Aorta (tissue), 5 donors: ENCODE results near the gene GALNT15. TPM values are rescaled to one million over a fixed set of nuclear protein-coding genes. Genes with fewer than 3 reads are reported as not detected.

ENCODE experiments used
- ATAC-seq: fragments of 200-7000 bp; cut with Tn5 transposase; one replicate; pipeline ENCODE4 v1.9.1; 2022; ENCODE audit warnings: moderate library complexity; ENCODE audit not compliant: low FRiP score
- DNase-seq, 2 donors: peaks; one replicate each; pipeline ENCODE4 v3.0.0-alpha.2; 2020
- H3K27ac ChIP-seq, 2 donors: one replicate each; pipeline ENCODE4 v1.5.1; 2013; ENCODE audit warnings: low read length in 2 of 2, mild to moderate bottlenecking in 2 of 2, moderate library complexity in 2 of 2, control low read depth in 1 of 2, inconsistent platforms in 1 of 2, low read depth in 1 of 2
- H3K27me3 ChIP-seq, 2 donors: one replicate each; pipeline ENCODE4 v1.6.1; 2013; ENCODE audit warnings: control low read depth in 1 of 2, low read length in 1 of 2, mild to moderate bottlenecking in 1 of 2, moderate library complexity in 1 of 2; ENCODE audit not compliant: insufficient read depth in 2 of 2, control insufficient read depth in 1 of 2
- H3K36me3 ChIP-seq, 2 donors: one replicate each; pipeline ENCODE4 v1.6.1; 2013; ENCODE audit warnings: control low read depth in 1 of 2, low read length in 1 of 2, mild to moderate bottlenecking in 1 of 2; ENCODE audit not compliant: insufficient read depth in 2 of 2, control insufficient read depth in 1 of 2
- H3K4me1 ChIP-seq, 2 donors: one replicate each; pipeline ENCODE4 v1.6.1; 2013; ENCODE audit warnings: low read length in 2 of 2, control low read depth in 1 of 2, mild to moderate bottlenecking in 1 of 2, moderate library complexity in 1 of 2; ENCODE audit not compliant: insufficient read depth in 2 of 2, control insufficient read depth in 1 of 2
- H3K4me3 ChIP-seq, 2 donors: one replicate each; pipeline ENCODE4 v1.5.1; 2013; ENCODE audit warnings: low read length in 2 of 2, control low read depth in 1 of 2, mild to moderate bottlenecking in 1 of 2
- H3K9me3 ChIP-seq: one replicate; pipeline ENCODE4 v1.6.1; 2013; ENCODE audit warnings: mild to moderate bottlenecking, low read length; ENCODE audit not compliant: control insufficient read depth
- WGBS, 2 donors: extraction: QIAGEN DNeasy Blood & Tissue Kit; methylation state at CpG; one replicate each; pipeline ENCODE4 v1.1.7; 2013; 5-methylcytosine and 5-hydroxymethylcytosine counted together
- intact Hi-C, 2 donors: fragments of 100-400 bp; cut with DNase I; formaldehyde crosslinking; loops; one replicate each; pipeline versions ENCODE4 v1.14.2 to v1.15.0; 2022
- polyA plus RNA-seq, 2 donors: library from polyadenylated mRNA; stranded (reverse); fragments of 200-250 nt; gene quantifications; one replicate each; pipeline ENCODE4 v1.2.3, GENCODE V29; 2013
- total RNA-seq, 2 donors: library from RNA; stranded (reverse); fragmentation: NEBNext Ultra II Directional; extraction: Animal tissue kit (Norgen Biotek cat#: 25700); gene quantifications; one replicate each; pipeline ENCODE4 v1.2.1, GENCODE V29; 2021
- donor health status: healthy with polysubstance abuse.
- donor health status: Bipolar disorder and iron deficiency.
- donor health status: DM: no; HTN: no; CAD: no.
- donor health status: DM: no; HTN: no; CAD: no.
- donor health status: DM: yes; HTN: yes; CAD: no.

Gene GALNT15
- total and polyA plus RNA-seq, 4 donors = 12.5 to 113 (median 45.1) TPM

- H3K36me3 ChIP-seq = no peaks in the 10 kb centered on the region
- H3K9me3 ChIP-seq = no peaks in the 10 kb centered on the region
- ATAC-seq (no peak), DNase-seq (no peak)
- no peak overlapping the region for H3K27ac ChIP-seq
- WGBS, 2 donors = 71 to 73% methylated on average over 3 of the region's 3 CpGs
- no peaks in the 10 kb centered on the region for H3K27me3 ChIP-seq
- H3K4me1 ChIP-seq = no peaks in the 10 kb centered on the region
- H3K4me3 ChIP-seq = no peak overlapping the region
- intact Hi-C loops = no loop called here
Measured at GRCh38 chr3:16186565-16186964, 12.1 kb downstream of the GALNT15 start.

- Histone ChIP-seq H3K9me3 (no peaks in the 10 kb centered on the region), H3K27me3 (no peaks in the 10 kb centered on the region), H3K4me3 (no peak overlapping the region), H3K36me3 (no peaks in the 10 kb centered on the region), H3K4me1 (no peaks in the 10 kb centered on the region), H3K27ac (no peak overlapping the region)
- intact Hi-C loops = no loop called here
- 90% methylated on average over 5 of the region's 5 CpGs for WGBS, 2 donors
- DNase-seq = no peak
- no peak for ATAC-seq
Measured at GRCh38 chr3:16187213-16187790, 12.8 kb downstream of the GALNT15 start.

DNA sequence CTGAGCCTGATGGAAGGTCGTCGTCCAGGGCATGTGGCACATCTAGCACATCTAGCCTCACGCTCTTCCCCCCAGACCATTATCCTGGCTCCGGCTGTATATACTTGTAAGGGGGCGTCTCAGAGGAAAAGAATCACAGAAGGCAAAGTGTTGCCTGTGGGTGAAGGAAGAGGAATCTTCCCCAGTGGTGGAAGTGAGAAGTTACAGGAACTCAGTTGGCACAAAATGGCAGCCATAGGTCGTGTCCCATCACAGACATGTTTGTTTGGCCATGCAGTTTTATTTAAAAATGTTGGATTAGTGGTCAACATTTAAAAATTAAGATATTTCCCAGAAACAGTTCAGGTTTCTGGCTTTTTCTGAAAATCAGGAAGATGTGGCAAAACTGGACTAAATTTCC, 13.6 kb downstream of the GALNT15 start:
- no peaks in the 10 kb centered on the region for H3K9me3 ChIP-seq
- H3K27me3 ChIP-seq = no peaks in the 10 kb centered on the region
- no peak overlapping the region for H3K4me3 ChIP-seq
- no peaks in the 10 kb centered on the region for H3K4me1 ChIP-seq
- 91 to 94% methylated on average over 6 of the region's 6 CpGs for WGBS, 2 donors
- DNase-seq = no peak
- H3K36me3 ChIP-seq = no peaks in the 10 kb centered on the region
- no peak overlapping the region for H3K27ac ChIP-seq
- intact Hi-C loops = no loop called here
- no peak for ATAC-seq

- Histone ChIP-seq H3K27ac (no peak overlapping the region), H3K4me1 (no peaks in the 10 kb centered on the region), H3K9me3 (no peaks in the 10 kb centered on the region), H3K36me3 (no peaks in the 10 kb centered on the region), H3K4me3 (no peak overlapping the region), H3K27me3 (no peaks in the 10 kb centered on the region)
- intact Hi-C loops = no loop called here
- ATAC-seq (no peak), DNase-seq (no peak)
Measured at GRCh38 chr3:16189201-16189600, 14.7 kb downstream of the GALNT15 start.

GRCh38 chr3:16190704-16191103, 16.2 kb downstream of the GALNT15 start:
- WGBS, 2 donors = 87 to 89% methylated on average over 6 of the region's 6 CpGs
- DNase-seq = no peak
- Histone ChIP-seq H3K36me3 (peaks cover 0 to 2% of the 10 kb centered on the region in 2 donors), H3K27ac (no peak overlapping the region), H3K4me1 (no peaks in the 10 kb centered on the region), H3K27me3 (no peaks in the 10 kb centered on the region), H3K9me3 (no peaks in the 10 kb centered on the region), H3K4me3 (no peak overlapping the region)
- no peak for ATAC-seq
- intact Hi-C loops = no loop called here

GRCh38 chr3:16191591-16191990, 17.1 kb downstream of the GALNT15 start:
- Histone ChIP-seq H3K27me3 (no peaks in the 10 kb centered on the region), H3K27ac (no peak overlapping the region), H3K9me3 (no peaks in the 10 kb centered on the region), H3K4me3 (no peak overlapping the region), H3K36me3 (peaks cover 0 to 2% of the 10 kb centered on the region in 2 donors), H3K4me1 (no peaks in the 10 kb centered on the region)
- DNase-seq (no peak), ATAC-seq (no peak)
- intact Hi-C loops = no loop called here

- ATAC-seq (no peak), DNase-seq (no peak)
- Histone ChIP-seq H3K4me1 (no peaks in the 10 kb centered on the region), H3K36me3 (peaks cover 0 to 2% of the 10 kb centered on the region in 2 donors), H3K9me3 (no peaks in the 10 kb centered on the region), H3K27me3 (no peaks in the 10 kb centered on the region), H3K27ac (no peak overlapping the region), H3K4me3 (no peak overlapping the region)
- intact Hi-C loops = no loop called here
- 64% methylated on average over 5 of the region's 5 CpGs for WGBS, 2 donors
Measured at GRCh38 chr3:16192176-16192811, 17.8 kb downstream of the GALNT15 start.

DNA sequence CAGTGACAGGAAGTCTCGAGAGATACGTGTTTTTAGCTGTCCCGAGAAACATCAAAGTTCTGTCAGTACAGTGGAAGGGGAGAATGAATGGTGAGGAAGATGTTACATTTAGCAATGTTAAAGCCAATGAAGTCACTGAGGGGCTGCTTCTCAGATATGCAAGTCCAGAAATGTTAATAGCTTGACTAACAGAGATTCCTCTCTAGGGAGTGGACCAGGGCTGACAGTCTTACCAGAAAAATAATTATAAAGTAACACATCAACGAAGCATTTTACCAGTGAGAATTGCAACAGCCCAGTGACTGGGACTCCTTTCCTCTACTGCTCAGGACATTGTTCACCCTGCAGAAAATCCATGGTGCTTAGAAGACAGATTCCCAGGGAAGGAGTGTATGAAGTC, 23.9 kb downstream of the GALNT15 start:
- intact Hi-C loops = no loop called here
- ATAC-seq = no peak
- Histone ChIP-seq H3K9me3 (no peaks in the 10 kb centered on the region), H3K27ac (no peak overlapping the region), H3K27me3 (no peaks in the 10 kb centered on the region), H3K36me3 (peaks cover 0 to 7% of the 10 kb centered on the region in 2 donors), H3K4me3 (no peak overlapping the region), H3K4me1 (no peaks in the 10 kb centered on the region)
- no peak for DNase-seq
- 82 to 83% methylated on average over 4 of the region's 4 CpGs for WGBS, 2 donors

- H3K4me3 ChIP-seq = no peak overlapping the region
- H3K4me1 ChIP-seq = no peaks in the 10 kb centered on the region
- WGBS, 2 donors = 90 to 92% methylated on average over 2 of the region's 2 CpGs
- no peak for ATAC-seq
- H3K27me3 ChIP-seq = no peaks in the 10 kb centered on the region
- peaks cover 0 to 7% of the 10 kb centered on the region in 2 donors for H3K36me3 ChIP-seq
- no peak overlapping the region for H3K27ac ChIP-seq
- no peaks in the 10 kb centered on the region for H3K9me3 ChIP-seq
- DNase-seq = no peak
- intact Hi-C loops = no loop called here
Measured at GRCh38 chr3:16199769-16200168, 25.3 kb downstream of the GALNT15 start.
